Measurements from ENCODE around the gene INO80C. TPM values are rescaled to one million over a fixed set of nuclear protein-coding genes. Genes with fewer than 3 reads are reported as not detected.

INO80C gene
- total RNA-seq, 1 experiment from 2014 or later: 51.1 TPM

DNA sequence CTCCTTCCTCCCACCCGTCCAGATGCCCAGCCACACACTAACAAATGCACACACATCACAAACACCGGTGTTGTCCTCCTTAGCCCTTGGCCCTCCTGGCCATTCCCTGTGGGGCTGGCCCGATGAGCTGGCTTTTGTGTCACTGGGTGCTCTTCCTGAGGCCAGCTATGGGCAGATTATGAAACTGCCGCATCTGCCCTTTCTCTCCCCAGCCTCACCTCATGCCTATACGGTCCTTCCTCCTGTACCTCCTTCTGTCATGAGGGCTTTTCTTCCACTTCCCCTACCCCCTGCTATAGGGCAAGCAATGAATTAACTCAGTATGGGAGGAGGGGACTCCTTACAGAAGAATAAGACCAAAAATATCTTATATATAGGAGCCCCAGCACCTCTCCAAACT is 10.3 kb upstream of the INO80C start:
- Histone ChIP-seq H3K18ac (ENCODE audit: insufficient read length, low read depth, low read length) (no peak overlapping the region), H3K14ac (ENCODE audit: insufficient read depth, low read length) (no peak overlapping the region), H3K23me2 (ENCODE audit: insufficient read length, low read depth, low read length, poor library complexity, severe bottlenecking) (no peaks in the 10 kb centered on the region), H3K9ac (ENCODE audit: extremely low read depth, insufficient read length, low read length) (no peak overlapping the region), H3K9me3 (ENCODE audit: control insufficient read depth, low read depth, low read length) (no peaks in the 10 kb centered on the region), H3K56ac (ENCODE audit: insufficient read length, low read depth, low read length) (no peak overlapping the region), H4K91ac (ENCODE audit: insufficient read length, low read depth, low read length) (no peak overlapping the region), H3K4me1 (ENCODE audit: insufficient read depth, low read length) (no peaks in the 10 kb centered on the region), H3T11ph (ENCODE audit: low read length) (no peak overlapping the region), H3K79me2 (ENCODE audit: insufficient read depth, low read length) (no peaks in the 10 kb centered on the region), H2AFZ (ENCODE audit: low read length) (no peak overlapping the region), H2BK15ac (ENCODE audit: low read depth, low read length) (no peak overlapping the region), H3K4ac (ENCODE audit: low read depth, low read length) (no peak overlapping the region), H4K5ac (ENCODE audit: insufficient read length, low read depth, low read length) (no peak overlapping the region), H4K8ac (replicated peaks; ENCODE audit: insufficient read length, low read depth, low read length) (no peak overlapping the region), H3K27me3 (ENCODE audit: insufficient read depth, low read length) (no peaks in the 10 kb centered on the region), H3K23ac (ENCODE audit: insufficient read length, low read depth, low read length) (no peak overlapping the region), H3K79me1 (ENCODE audit: insufficient read depth, low read depth, low read length, poor library complexity, severe bottlenecking) (no peaks in the 10 kb centered on the region), H3K27ac (ENCODE audit: insufficient read length, low read depth, low read length) (no peak overlapping the region), H4K20me1 (ENCODE audit: control insufficient read depth, insufficient read depth, insufficient read length) (no peaks in the 10 kb centered on the region), H2BK120ac (ENCODE audit: low read depth, low read length, poor library complexity, severe bottlenecking) (no peak overlapping the region), H2BK5ac (ENCODE audit: insufficient read length, low read length) (no peak overlapping the region), H3K4me2 (ENCODE audit: insufficient read depth, insufficient read length, low read length) (no peak overlapping the region), H2BK12ac (ENCODE audit: insufficient read length, low read depth, low read length) (no peak overlapping the region), H2BK20ac (ENCODE audit: low read depth, low read length, poor library complexity, severe bottlenecking) (no peak overlapping the region), H2AK5ac (ENCODE audit: insufficient read length, low read length) (no peak overlapping the region)
- DNase-seq: no peak
- H3K27me3 Mint-ChIP-seq (ENCODE audit: low read depth): no peaks in the 10 kb centered on the region; the same call in 1 of the 2 replicates
- no peaks in the 10 kb centered on the region for H3K9me3 Mint-ChIP-seq
- no CpG with 5 or more reads among the region's 5 CpGs for WGBS (ENCODE audit: extremely low coverage, insufficient read length, low lambda C conversion rate)
- H3K27ac Mint-ChIP-seq: no peak overlapping the region
- no peak overlapping the region for H3K4me3 Mint-ChIP-seq
- TF ChIP-seq, protein P1, sequence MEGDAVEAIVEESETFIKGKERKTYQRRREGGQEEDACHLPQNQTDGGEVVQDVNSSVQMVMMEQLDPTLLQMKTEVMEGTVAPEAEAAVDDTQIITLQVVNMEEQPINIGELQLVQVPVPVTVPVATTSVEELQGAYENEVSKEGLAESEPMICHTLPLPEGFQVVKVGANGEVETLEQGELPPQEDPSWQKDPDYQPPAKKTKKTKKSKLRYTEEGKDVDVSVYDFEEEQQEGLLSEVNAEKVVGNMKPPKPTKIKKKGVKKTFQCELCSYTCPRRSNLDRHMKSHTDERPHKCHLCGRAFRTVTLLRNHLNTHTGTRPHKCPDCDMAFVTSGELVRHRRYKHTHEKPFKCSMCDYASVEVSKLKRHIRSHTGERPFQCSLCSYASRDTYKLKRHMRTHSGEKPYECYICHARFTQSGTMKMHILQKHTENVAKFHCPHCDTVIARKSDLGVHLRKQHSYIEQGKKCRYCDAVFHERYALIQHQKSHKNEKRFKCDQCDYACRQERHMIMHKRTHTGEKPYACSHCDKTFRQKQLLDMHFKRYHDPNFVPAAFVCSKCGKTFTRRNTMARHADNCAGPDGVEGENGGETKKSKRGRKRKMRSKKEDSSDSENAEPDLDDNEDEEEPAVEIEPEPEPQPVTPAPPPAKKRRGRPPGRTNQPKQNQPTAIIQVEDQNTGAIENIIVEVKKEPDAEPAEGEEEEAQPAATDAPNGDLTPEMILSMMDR (conservative IDR thresholded peaks at IDR 0.05): no peak
- H3K36me3 Mint-ChIP-seq (ENCODE audit: insufficient read depth in 1 of 3, low read depth in 3 of 3): no peaks in the 10 kb centered on the region
- H3K4me1 Mint-ChIP-seq: no peaks in the 10 kb centered on the region
